LNCaP clone FGC (cell line): ENCODE data around the gene DRG1.
"Not testable (repeated sequence)": the region's sequence is repeated elsewhere in the genome, so short reads cannot be mapped to it uniquely, and the experiment has no call there.

ENCODE experiments used
- DNase-seq: peaks from one replicate; pipeline ENCODE4 v3.0.0-alpha.2; 2011; ENCODE audit warnings: low read depth
- H3K4me3 ChIP-seq: 2 replicates; pipeline ENCODE4 v1.5.1; 2011; ENCODE audit warnings: mild to moderate bottlenecking, low read depth, low read length, control low read depth
- CTCF ChIP-seq: IDR thresholded peaks from 2 replicates; pipeline ENCODE4 v1.5.1; 2012; ENCODE audit warnings: mild to moderate bottlenecking; ENCODE audit not compliant: control insufficient read depth, insufficient read depth; ENCODE audit errors: extremely low read depth

DRG1 gene

GRCh38 chr22:31398231-31398630 is 1.2 kb upstream of the DRG1 start:
- no peak overlapping the region for H3K4me3 ChIP-seq
- no peak for TF ChIP-seq CTCF
- DNase-seq = no peak

GRCh38 chr22:31400023-31400397 is 606 bp downstream of the DRG1 start:
- DNase-seq = no peak
- peak overlapping the region; percentile 97 for H3K4me3 ChIP-seq
- no peak for TF ChIP-seq CTCF

- not testable (repeated sequence) for H3K4me3 ChIP-seq
Observed at GRCh38 chr22:31402350-31402749, 2.9 kb downstream of the DRG1 start.

GRCh38 chr22:31425331-31426050 is 26.1 kb downstream of the DRG1 start:
- no peak for DNase-seq
- H3K4me3 ChIP-seq = no peak overlapping the region
- no peak for TF ChIP-seq CTCF

More at GRCh38 chr22:31402350-31402749, 2.9 kb downstream of the DRG1 start:
- not testable (repeated sequence) for DNase-seq

GRCh38 chr22:31431950-31432349 is 32.5 kb downstream of the DRG1 start:
- no peak for TF ChIP-seq CTCF
- H3K4me3 ChIP-seq = no peak overlapping the region
- no peak for DNase-seq

- TF ChIP-seq CTCF = no peak
- no peak for DNase-seq
- H3K4me3 ChIP-seq = no peak overlapping the region
Observed at GRCh38 chr22:31436132-31436531, 36.7 kb downstream of the DRG1 start.

GRCh38 chr22:31439808-31440207 is 40.4 kb downstream of the DRG1 start:
- TF ChIP-seq CTCF = no peak
- H3K4me3 ChIP-seq = no peak overlapping the region
- no peak for DNase-seq
